ENCODE measurements around the gene KCNK17.

The KCNK17 gene

GRCh38 chr6:39266782-39267355, 47.4 kb downstream of the KCNK17 start:
- peak in 1 of 2 donors; percentile 23 for DNase-seq (ENCODE audit: low read depth in 2 of 2)

GRCh38 chr6:39266375-39266774, 47.8 kb downstream of the KCNK17 start:
- DNase-seq (ENCODE audit: low read depth in 2 of 2), result no peak

- DNase-seq (ENCODE audit: low read depth in 2 of 2), result peak in 1 of 2 donors; percentile 6
These were observed 50.7 kb downstream of the KCNK17 start for GRCh38 chr6:39263303-39264037.

GRCh38 chr6:39261751-39262150, 52.5 kb downstream of the KCNK17 start:
- no peak for DNase-seq (ENCODE audit: low read depth in 2 of 2)

- DNase-seq (ENCODE audit: low read depth in 2 of 2), result no peak
These were observed 53.3 kb downstream of the KCNK17 start for GRCh38 chr6:39260953-39261352.

- DNase-seq (ENCODE audit: low read depth in 2 of 2), result no peak
These were observed 53.8 kb downstream of the KCNK17 start for GRCh38 chr6:39260456-39260855.

GRCh38 chr6:39256294-39256940, 57.8 kb downstream of the KCNK17 start:
- DNase-seq (ENCODE audit: low read depth in 2 of 2), result no peak

GRCh38 chr6:39254999-39255535, 59.2 kb downstream of the KCNK17 start:
- DNase-seq (ENCODE audit: low read depth in 2 of 2), result no peak

GRCh38 chr6:39251406-39251805, 62.8 kb downstream of the KCNK17 start:
- no peak for DNase-seq (ENCODE audit: low read depth in 2 of 2)

GRCh38 chr6:39250507-39250906, 63.7 kb downstream of the KCNK17 start:
- no peak for DNase-seq (ENCODE audit: low read depth in 2 of 2)

GRCh38 chr6:39249278-39249677, 64.9 kb downstream of the KCNK17 start:
- no peak for DNase-seq (ENCODE audit: low read depth in 2 of 2)
